GM04503 (cell line): ENCODE data around the gene GEMIN5.

Experiments
- DNase-seq: peaks from one replicate; pipeline ENCODE4 v3.0.0-alpha.2; 2012; ENCODE audit warnings: low read depth

Gene GEMIN5

DNA sequence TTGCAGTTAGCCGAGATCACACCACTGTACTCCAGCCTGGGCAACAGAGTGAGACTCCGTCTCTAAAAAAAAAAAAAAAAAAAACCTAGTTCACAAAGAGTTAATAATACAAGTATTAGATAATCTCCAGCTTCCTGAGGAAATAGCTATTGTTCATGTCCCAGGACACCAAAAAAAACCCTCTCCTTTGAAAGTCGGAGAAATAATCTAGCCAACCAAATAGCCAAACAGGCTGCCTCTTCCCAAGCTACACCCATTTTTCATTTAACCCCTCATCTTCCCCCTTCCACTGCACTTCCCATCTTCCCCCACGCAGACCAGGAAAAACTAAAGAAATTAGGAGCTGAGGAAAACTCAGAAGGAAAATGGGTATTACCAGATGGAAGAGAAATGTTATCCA lies 56.0 kb downstream of the GEMIN5 start:
- no peak for DNase-seq

DNA sequence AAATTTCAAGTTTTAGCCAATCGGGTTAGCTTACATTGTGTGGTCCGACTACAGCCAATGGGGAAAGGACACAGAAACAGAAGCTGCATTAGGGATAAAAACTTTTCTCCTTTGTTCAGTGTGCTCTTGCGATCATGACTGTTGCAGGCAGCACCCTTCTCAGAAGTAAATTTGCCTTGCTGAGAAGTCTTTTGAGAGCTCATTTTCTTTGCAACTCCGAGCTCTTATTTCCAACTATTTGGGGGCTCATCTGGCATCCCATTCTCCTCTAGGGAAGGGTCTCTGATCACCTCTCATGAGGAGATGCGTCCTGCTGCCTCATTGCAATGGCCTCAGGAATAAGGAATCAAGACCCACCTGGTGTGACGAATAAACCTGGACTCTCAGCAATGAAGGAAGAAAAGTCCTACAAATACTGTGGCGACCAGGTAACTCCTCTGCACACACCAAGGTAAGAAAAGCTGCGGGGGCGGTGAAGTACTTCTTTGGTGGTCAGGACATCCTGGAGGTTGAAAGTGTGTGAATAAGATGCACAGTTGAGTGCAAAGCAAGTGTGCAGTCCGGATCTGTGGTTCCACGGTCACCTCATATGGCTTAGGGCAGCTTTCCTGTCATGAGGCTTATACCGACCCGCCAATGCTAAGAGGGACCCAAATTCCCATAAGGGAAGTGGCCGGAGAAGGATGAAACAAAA lies 59.2 kb downstream of the GEMIN5 start:
- no peak for DNase-seq

- no peak for DNase-seq
These were observed 64.2 kb downstream of the GEMIN5 start for GRCh38 chr5:154873791-154874331.

DNA sequence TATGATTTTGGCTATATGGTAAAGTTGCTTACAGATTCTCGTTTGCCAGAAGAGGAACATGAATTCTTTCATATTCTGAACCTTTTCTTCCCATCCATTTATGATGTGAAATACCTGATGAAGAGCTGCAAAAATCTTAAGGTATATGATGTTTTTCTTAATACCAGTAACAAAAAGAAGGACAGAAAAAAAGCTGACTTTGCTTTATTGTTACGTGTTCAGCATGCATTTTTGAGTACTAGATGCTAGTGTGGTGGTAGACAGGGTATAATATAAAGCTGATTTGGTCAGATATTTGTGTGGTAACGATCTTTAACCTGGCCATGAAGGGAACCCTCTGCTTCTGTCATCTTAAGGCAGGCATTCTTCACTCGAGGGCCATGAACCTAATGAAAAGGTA lies 66.3 kb downstream of the GEMIN5 start:
- DNase-seq: no peak

GRCh38 chr5:154868702-154869101 lies 69.3 kb downstream of the GEMIN5 start:
- DNase-seq: no peak

GRCh38 chr5:154866841-154867240 lies 71.2 kb downstream of the GEMIN5 start:
- no peak for DNase-seq

DNA sequence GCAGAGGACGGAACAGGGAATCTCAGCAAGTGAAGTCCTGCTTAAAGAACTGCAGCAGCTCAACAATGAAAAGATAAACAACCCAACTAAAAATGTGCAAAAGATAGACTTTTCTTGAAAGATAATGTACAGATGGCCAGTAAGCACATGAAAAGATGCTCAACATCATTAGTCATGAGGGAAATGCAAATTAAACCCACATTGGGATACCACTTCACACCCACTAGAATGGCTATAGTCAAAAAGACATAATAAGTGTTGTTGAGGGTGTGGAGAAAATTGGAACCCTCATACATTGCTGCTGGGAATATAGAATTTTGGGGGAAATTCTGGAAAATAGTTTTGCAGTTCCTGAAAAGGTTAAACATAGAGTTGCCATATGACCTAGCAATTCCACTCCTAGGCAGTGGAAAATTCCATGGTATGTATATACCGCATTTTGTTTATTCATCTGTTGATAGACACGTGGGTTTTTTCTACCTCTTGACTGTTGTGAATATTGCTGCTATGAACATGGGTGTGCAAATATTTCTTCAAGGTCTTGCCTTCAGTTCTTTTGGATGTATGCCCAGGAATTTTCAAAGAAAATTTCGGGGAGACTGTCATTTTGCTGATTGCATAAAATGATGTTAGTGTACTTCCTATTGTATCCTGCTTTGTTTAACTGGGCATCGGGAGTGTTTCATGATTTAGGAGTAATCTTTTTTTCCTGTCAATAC lies 72.4 kb downstream of the GEMIN5 start:
- DNase-seq: no peak

DNA sequence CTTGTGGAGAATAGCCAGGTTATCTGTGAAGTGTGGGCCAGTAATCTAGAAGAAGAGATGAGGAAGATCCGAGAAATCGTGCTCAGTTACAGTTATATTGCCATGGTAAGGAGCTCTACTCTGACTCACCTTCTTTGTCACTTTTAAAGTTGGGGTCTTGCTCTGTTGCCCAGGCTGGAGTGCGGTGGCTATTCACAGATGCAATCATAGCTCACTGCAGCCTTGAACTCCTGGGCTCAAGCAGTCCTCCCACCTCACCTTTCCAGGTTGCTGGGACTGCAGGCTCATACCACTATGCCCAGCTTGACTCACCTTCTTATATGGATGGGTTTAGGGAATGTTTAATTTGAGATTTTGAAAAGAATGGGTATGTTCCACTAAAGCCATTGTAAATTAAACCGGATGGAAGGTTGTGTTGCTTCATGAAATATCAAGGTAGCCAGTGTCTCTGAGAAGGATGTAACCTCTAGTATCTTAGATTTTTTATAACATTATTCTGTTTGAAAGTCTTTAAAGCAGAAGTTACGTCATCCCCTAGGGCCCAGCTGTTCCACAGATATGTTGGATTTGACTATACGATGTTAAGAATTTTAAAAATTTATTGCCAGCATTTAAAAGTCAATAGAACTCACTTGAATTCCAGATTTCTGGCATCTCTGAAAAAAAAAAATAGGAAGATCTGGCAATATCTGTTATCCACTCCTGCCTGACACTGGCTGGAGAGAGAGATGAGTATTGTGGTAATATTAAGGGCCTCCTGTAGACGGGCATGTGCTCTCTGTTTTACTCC lies 74.5 kb downstream of the GEMIN5 start:
- DNase-seq: no peak

- no peak for DNase-seq
These were observed 75.2 kb downstream of the GEMIN5 start for GRCh38 chr5:154862766-154863165.

GRCh38 chr5:154861946-154862345 lies 76.1 kb downstream of the GEMIN5 start:
- no peak for DNase-seq

DNA sequence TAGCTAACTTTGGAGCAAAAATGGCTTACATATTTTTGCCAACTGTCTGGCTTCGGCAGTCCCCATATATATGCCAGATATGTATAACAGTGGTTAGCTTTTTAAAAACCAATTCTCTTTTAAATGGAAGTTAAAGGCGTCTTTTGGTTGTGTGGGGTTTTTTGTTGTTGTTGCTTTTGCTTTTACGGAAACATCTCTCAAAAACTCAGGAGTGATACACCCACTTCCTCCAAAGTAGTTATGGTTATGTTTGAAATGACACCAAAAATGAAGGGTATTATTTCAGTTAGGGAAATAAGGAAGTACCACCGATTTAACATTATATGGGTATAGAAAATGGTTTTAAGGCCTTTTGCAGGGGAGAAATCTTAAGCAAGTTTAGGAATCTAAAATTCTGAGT lies 77.2 kb downstream of the GEMIN5 start:
- no peak for DNase-seq

DNA sequence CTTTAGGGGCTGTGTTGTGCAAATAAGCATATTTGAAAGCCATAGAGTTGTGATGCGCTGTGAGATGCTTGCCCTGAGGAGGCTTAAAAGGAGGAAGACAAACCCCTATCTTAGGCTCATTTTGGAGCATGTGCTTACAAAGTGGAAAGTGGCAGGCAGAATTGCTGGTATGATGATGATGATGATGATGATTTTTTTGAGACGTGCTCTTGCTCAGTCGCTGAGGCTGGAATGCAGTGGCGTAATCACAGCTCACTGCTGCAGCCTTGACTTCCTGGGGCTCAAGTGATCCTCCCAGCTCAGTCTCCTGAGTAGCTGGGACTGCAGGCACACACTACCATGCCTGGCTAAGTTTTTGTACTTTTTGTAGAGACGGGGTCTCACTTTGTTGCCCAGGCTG lies 77.9 kb downstream of the GEMIN5 start:
- DNase-seq: no peak

DNA sequence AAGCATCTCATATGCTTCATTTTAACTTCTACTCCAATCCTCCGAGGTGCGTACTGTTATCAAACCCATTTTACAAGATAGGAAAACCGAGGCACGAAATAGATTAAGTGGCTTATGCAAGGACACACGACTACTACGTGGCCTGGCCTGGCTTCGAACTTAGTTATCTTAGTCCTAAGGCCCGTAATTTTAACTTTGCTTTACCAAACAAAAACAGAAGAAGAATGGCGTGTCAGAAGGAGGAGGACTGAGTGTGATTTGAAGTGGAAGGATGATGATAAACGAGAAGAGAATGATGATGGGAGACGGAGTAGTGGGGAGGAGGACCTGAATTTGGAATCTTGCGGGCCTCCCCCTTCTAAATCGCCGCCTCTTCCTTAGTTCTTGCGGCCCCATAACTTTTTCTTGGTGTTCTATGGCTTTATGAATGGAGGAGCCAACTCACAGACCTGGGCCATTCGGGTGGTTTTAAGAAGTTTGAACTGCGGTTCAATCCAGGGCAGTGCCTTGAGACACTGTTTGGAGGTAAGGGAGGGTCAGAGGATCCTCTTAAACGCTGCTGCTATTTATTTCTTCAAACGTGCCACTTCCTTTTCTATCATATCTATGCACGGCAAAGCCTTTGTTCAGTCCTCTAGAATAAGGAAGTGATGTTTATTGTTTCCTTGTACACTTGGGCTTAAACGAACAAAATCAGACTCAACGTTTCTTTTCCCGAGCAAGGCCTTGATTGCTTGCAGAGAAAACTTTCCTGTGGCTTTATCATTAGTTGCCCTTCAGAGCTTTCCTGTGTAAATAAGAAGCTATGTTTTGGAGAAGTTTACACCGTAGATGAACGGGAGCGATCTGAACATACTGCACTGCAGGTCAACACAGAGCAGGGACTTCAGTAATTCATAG lies 78.8 kb downstream of the GEMIN5 start:
- no peak for DNase-seq

DNA sequence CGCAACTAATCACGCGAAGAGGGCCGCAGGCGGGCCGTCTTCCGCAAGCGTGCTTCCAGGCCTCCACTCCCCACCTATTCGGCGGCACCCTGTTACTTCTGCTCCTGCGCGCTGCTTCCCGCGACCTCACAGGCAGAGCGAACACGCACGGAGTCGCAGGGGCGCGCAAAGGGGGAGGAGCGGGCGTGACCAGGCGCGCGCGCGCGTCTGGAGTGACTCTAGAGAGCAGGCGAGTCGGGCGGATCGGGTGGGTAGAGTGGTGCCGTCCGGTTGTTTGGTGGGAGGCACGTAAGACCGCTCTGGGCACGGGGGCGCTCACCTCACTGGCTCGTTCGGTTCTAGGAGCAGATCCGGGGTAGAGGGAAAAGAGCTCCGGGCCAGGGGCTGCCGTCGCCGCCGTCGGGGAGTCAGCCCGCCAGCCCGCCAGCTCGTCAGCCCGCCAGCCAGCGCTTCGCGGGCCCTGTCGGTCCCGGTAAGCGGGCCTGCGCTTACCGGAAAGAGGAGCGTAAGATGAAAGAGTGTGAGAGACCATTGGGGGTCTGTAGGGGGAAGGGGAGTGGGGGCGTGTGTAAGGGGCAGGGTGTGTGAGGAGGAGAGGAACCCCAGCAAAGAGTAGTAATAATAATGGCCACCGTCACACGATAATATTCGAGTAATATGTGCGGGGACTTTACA lies 79.6 kb downstream of the GEMIN5 start, which contains the start of gene CNOT8:
TSS of gene CNOT8 (plus strand) at position 331 of the 675 bp plus-strand sequence. CDS start 4,652 bp downstream, outside the sequence.
- DNase-seq: peak; percentile 78

DNA sequence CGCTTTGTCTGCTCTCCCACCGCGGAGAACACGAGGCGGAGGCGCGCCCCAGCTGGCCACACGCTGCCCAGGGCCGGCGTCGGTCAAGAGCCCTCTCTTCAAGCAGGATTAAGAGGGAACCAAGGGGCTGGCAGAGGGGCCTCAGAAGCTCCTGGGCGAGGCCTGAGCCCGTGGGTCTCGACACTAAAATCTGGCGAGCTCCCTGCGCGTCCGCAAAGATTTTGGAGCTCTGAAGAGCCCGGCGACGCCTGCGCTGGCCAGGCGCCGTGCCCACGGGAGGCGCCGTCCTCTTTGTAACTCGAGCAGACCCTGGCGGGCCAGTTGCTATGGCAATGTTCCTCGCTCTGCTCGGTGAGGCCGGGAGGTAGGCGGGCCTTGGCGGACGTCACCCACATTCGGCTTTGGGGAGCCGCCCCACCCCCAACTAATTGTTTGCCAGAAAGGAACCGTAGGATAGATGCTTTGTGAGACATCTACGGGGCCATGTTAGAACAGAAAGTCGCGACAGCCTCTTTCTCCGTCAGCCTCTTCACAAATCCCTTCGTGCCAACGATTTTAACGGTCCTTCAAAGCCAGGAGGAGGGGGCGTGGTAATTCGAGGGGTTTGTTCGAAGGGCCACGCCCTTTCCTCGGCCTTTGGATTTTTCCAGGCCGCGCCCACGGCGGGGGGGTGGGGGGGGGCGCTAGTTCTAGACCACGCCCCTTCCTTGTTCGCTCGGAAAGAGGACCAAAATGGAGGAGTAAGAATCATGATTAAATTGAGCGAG lies 80.3 kb downstream of the GEMIN5 start:
- DNase-seq: peak; percentile 75

DNA sequence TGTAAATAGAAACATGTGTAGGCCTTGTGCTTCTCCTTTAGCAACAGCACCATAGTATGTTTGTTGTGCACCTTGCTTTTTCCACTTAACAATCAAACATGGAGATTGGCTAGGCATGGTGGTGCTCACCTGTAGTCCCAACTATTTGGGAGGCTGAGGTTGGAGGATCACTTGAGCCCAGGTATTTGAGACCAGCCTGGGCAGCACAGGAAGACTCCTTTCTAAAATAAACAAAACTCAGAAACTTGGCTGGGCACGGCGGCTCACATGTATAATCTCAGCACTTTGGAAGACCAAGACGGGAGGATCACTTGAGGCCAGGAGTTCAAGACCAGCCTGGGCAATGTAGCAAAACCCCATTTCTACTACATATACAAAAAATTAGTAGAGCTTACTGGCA lies 86.7 kb downstream of the GEMIN5 start:
- DNase-seq: no peak

DNA sequence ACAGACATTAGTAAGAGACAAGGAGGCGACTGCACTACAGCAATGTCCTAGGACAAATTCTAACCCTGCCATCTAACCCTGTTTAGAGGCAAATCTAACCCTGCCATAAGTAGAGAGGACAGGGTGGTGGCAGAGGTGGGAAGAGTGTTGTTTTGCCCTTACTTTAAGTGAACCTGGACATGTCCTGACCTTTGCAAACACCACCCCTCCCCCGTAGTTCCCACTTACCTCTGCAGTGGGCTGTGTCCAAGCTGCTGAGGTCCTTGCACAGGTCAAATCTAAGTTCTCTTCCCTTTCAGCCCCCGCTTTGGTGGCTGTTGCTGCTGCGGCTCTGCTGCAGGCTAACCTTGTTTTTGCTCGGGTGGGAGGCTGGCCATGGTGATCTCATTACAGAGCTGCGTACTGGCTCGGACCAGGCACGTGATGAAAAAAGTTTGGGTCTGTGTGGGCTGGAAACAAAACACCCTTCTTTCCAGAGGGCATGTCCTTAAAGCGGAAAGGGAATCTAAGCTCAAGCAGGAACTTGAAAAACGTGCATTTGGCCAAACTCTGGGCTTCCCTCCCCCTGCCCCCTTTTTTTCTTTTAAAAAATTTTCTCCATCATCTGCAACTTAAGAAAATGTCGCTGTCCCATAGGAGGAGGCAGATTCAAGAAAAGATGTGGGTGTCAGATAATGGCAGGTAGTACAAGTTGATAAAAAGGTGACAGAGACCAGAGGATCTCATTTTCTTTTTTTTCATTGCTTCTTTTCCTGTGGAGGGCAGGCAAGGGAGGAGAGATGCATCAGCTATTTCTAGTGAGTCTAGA lies 87.6 kb downstream of the GEMIN5 start, which contains the start of gene FAXDC2:
TSS of gene FAXDC2 (minus strand) at position 349 of the 808 bp plus-strand sequence. CDS start 12,425 bp downstream, outside the sequence.
- DNase-seq: peak; percentile 44

- DNase-seq: no peak
These were observed 88.2 kb downstream of the GEMIN5 start for GRCh38 chr5:154849791-154850201.

- DNase-seq: no peak
These were observed 88.7 kb downstream of the GEMIN5 start for GRCh38 chr5:154849264-154849785.
